Spleen (tissue), 11 donors: ENCODE data around the gene GTPBP1. TPM values are rescaled to one million over a fixed set of nuclear protein-coding genes. Genes with fewer than 3 reads are reported as not detected.

ENCODE experiments used
- DNase-seq: peaks from one replicate; pipeline ENCODE4 v3.0.0-alpha.2; 2020
- H3K27ac ChIP-seq, 8 donors: fragments of 200-600 bp; sonication (generic) in 7 of 8; 1 replicate in 4 of 8; 2 replicates in 4 of 8; pipeline versions ENCODE4 v1.5.0 to v1.8.0; 2016 to 2021; ENCODE audit warnings: inconsistent platforms in 4 of 8, mild to moderate bottlenecking in 4 of 8, moderate library complexity in 1 of 8
- H3K27me3 ChIP-seq, 7 donors: fragments of 200-600 bp; sonication (generic) in 6 of 7; replicated peaks in 1 of 7; 1 replicate in 4 of 7; 2 replicates in 3 of 7; pipeline versions ENCODE4 v1.5.0 to v1.8.0; 2016 to 2021; ENCODE audit warnings: inconsistent platforms in 3 of 7, mild to moderate bottlenecking in 1 of 7
- H3K36me3 ChIP-seq, 6 donors: fragments of 200-600 bp; sonication (generic) in 5 of 6; 1 replicate in 4 of 6; 2 replicates in 2 of 6; pipeline versions ENCODE4 v1.5.0 to v1.8.0; 2016 to 2021; ENCODE audit warnings: inconsistent platforms in 2 of 6
- H3K4me1 ChIP-seq, 6 donors: fragments of 200-600 bp; sonication (generic) in 5 of 6; 1 replicate in 3 of 6; 2 replicates in 3 of 6; pipeline versions ENCODE4 v1.5.0 to v1.8.0; 2016 to 2021; ENCODE audit warnings: inconsistent platforms in 3 of 6
- H3K4me3 ChIP-seq, 8 donors: fragments of 200-600 bp; sonication (generic) in 7 of 8; 1 replicate in 4 of 8; 2 replicates in 4 of 8; pipeline versions ENCODE4 v1.5.0 to v1.8.0; 2016 to 2021; ENCODE audit warnings: inconsistent platforms in 4 of 8, mild to moderate bottlenecking in 4 of 8, moderate library complexity in 2 of 8
- H3K9me3 ChIP-seq, 8 donors: fragments of 200-600 bp; sonication (generic) in 7 of 8; 1 replicate in 4 of 8; 2 replicates in 4 of 8; pipeline versions ENCODE4 v1.5.0 to v1.8.0; 2016 to 2021; ENCODE audit warnings: inconsistent platforms in 4 of 8
- POLR2A ChIP-seq, 3 donors: fragments of 450-650 bp; IDR thresholded peaks; one replicate each; pipeline ENCODE4 v1.5.1; 2017; ENCODE audit warnings: antibody characterized with exemption in 3 of 3, mild to moderate bottlenecking in 1 of 3
- POLR2AphosphoS5 ChIP-seq, 3 donors: sonication (generic); formaldehyde crosslinking; IDR thresholded peaks; one replicate each; pipeline ENCODE4 v1.5.1; 2017; ENCODE audit warnings: antibody characterized with exemption in 3 of 3
- WGBS, 5 donors: extraction: QIAGEN DNeasy Blood & Tissue Kit in 3 of 5; methylation state at CpG; one replicate each; pipeline versions ENCODE4 v1.1.5 to v1.1.7; 2013 to 2018; 5-methylcytosine and 5-hydroxymethylcytosine counted together
- intact Hi-C: fragments of 100-400 bp; cut with DNase I; formaldehyde crosslinking; loops from one replicate; pipeline ENCODE4 v1.15.0; 2023; ENCODE audit warnings: low total_unique reads
- polyA plus RNA-seq, 3 donors: library from polyadenylated mRNA; stranded (reverse); fragments of 200-250 nt; gene quantifications; one replicate each; pipeline ENCODE4 v1.2.1, GENCODE V29; 2013
- total RNA-seq, 7 donors: library from RNA; depleted of rRNA in 3 of 7; stranded (reverse); fragments of >200 nt in 3 of 7; fragmentation: NEBNext Ultra II Directional in 4 of 7; extraction: Animal tissue kit (Norgen Biotek cat#: 25700) in 4 of 7; gene quantifications; one replicate each; pipeline versions ENCODE4 v1.1.0 to v1.2.1, GENCODE V29; 2016 to 2021
- TF ChIP-seq, protein P1 (sequence below), 11 experiments: fragments of 200-600 bp in 7 of 11; fragments of 450-650 bp in 4 of 11; sonication (generic) in 4 of 11; IDR thresholded peaks in 8 of 11; conservative IDR thresholded peaks in 3 of 11; 1 replicate in 7 of 11; 2 replicates in 4 of 11; pipeline versions ENCODE4 v1.4.0 to v1.8.0; 2016 to 2021; ENCODE audit warnings: antibody characterized with exemption in 11 of 11, inconsistent platforms in 4 of 11, mild to moderate bottlenecking in 1 of 11
- donor health status: healthy with polysubstance abuse.
- donor health status: DM: no; HTN: no; CAD: no; lungs with moderate emphysema.
- donor health status: DM: no; HTN: no; CAD: no.
- donor health status: Bipolar disorder and iron deficiency.
- donor health status: healthy.
- donor health status: DM: no; HTN: no; CAD: no.
- donor health status: DM: yes; HTN: yes; CAD: no.

The GTPBP1 gene
- total and polyA plus RNA-seq, 10 donors, result 9.7 to 134 (median 91.3) TPM

DNA sequence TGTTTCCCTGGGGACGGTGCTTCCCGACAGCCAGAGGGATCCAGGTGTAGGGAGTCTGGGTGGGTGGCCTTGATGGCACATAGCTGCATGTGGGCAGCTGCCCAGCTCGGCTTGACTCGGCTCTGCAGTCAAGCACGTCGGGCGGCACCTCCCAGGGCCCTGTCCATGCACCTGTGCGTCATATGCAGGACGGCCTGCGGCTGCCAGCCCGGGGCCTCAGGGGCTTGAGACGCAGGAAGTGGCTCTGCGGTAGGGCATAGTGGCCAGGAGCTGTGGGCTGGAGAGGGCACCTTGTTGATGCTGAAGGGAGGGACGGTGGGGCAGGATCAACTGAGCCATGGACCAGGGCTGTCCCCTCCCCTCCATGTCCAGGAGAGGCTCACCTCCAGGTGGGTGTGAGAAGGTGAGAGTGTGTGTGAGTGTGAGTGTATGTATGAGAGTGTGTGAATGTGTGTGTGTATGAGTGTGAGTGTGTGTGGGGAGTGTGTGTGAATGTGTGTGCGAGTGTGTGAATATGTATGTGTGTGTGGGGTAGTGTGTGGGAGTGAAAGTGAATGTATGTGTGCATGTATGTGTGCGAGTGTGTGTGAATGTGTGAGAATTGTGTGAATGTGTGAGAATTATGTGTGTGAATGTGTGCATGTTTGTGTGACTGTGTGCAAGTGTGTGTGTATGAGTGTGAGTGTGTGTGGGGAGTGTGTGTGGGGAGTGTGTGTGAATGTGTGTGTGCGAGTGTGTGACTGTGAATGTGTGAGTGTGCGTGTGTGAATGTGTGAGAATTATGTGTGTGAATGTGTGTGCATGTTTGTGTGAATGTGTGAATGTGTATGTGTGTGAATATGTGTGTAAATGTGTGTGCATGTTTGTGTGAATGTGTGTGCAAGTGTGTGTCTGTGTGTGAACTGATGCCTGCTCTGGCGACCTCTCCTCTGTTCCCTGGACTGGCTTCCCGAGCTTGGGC, 55.7 kb downstream of the GTPBP1 start:
- peak overlapping the region in 1 of 8 donors; percentile 13 for H3K27ac ChIP-seq

DNA sequence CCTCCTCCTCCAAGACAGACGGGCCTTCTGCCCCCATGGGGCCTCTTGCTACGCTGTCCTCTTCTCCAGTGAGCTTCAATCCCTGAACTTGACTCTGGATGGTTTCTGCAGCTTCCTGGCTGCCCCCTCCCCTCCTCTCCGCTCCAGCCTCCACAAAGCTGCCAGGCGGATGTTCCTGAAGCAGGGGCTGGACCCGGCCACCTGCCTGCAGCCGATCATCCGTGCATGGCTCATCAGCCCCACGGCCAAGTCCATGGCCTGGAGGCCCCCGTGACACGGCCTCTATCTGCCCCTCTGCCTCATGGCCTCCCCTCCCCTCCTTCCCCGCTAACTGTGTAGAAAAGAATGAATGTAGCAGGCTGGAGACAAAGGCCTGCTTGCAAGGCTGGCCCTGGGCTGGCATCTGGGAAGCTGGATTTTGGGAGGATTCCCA, 56.8 kb downstream of the GTPBP1 start:
- DNase-seq, result no peak

More for the DNA sequence above, 55.7 kb downstream of the GTPBP1 start:
- DNase-seq, result peak; percentile 82
- H3K9me3 ChIP-seq, result no peaks in the 10 kb centered on the region
- peaks cover 10 to 58% (median 32%) of the 10 kb centered on the region in 6 donors for H3K4me1 ChIP-seq
- H3K4me3 ChIP-seq, result no peak overlapping the region
- H3K36me3 ChIP-seq, result no peaks in the 10 kb centered on the region
- TF ChIP-seq, protein P1, sequence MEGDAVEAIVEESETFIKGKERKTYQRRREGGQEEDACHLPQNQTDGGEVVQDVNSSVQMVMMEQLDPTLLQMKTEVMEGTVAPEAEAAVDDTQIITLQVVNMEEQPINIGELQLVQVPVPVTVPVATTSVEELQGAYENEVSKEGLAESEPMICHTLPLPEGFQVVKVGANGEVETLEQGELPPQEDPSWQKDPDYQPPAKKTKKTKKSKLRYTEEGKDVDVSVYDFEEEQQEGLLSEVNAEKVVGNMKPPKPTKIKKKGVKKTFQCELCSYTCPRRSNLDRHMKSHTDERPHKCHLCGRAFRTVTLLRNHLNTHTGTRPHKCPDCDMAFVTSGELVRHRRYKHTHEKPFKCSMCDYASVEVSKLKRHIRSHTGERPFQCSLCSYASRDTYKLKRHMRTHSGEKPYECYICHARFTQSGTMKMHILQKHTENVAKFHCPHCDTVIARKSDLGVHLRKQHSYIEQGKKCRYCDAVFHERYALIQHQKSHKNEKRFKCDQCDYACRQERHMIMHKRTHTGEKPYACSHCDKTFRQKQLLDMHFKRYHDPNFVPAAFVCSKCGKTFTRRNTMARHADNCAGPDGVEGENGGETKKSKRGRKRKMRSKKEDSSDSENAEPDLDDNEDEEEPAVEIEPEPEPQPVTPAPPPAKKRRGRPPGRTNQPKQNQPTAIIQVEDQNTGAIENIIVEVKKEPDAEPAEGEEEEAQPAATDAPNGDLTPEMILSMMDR (IDR thresholded peaks at IDR 0.05 in 8 of 11, conservative IDR thresholded peaks at IDR 0.05 in 3 of 11), result no peak
- TF ChIP-seq POLR2AphosphoS5 (IDR thresholded peaks at IDR 0.05), result peak in 1 of 3 donors; percentile 55
- WGBS, 5 donors, result 70 to 82% (median 80%) methylated on average over 10 to 20 of the region's 20 CpGs
- H3K27me3 ChIP-seq, result no peaks in the 10 kb centered on the region
- intact Hi-C loops, result no loop called here

GRCh38 chr22:38766076-38766777, 60.5 kb downstream of the GTPBP1 start:
- H3K4me1 ChIP-seq, result peaks cover 0 to 25% (median 12%) of the 10 kb centered on the region in 6 donors
- intact Hi-C loops, result loop anchor here (5.0 kb wide), 1 partner anchor 236 kb away; no protein-coding TSS in a partner anchor
- H3K36me3 ChIP-seq, result no peaks in the 10 kb centered on the region
- H3K4me3 ChIP-seq, result no peak overlapping the region
- H3K27me3 ChIP-seq, result no peaks in the 10 kb centered on the region
- WGBS, 5 donors, result 59 to 71% (median 61%) methylated on average over 9 to 14 of the region's 14 CpGs
- TF ChIP-seq POLR2AphosphoS5 (IDR thresholded peaks at IDR 0.05) (peak; percentile 43 to 57 (median 49)), POLR2A (IDR thresholded peaks at IDR 0.05) (no peak)
- TF ChIP-seq, protein P1 (IDR thresholded peaks at IDR 0.05 in 8 of 11, conservative IDR thresholded peaks at IDR 0.05 in 3 of 11), result peak in 10 of 11 experiments; percentile 17 to 78 (median 65)
- no peak overlapping the region for H3K27ac ChIP-seq
- no peaks in the 10 kb centered on the region for H3K9me3 ChIP-seq
- DNase-seq, result no peak

More for the DNA sequence above, 56.8 kb downstream of the GTPBP1 start:
- TF ChIP-seq, protein P1 (IDR thresholded peaks at IDR 0.05 in 8 of 11, conservative IDR thresholded peaks at IDR 0.05 in 3 of 11), result no peak
- TF ChIP-seq POLR2AphosphoS5 (IDR thresholded peaks at IDR 0.05), result no peak
- TF ChIP-seq POLR2A (IDR thresholded peaks at IDR 0.05), result no peak
- H3K9me3 ChIP-seq, result no peaks in the 10 kb centered on the region
- H3K27ac ChIP-seq, result no peak overlapping the region
- peaks cover 0 to 47% (median 22%) of the 10 kb centered on the region in 6 donors for H3K4me1 ChIP-seq
- intact Hi-C loops, result no loop called here
- no peaks in the 10 kb centered on the region for H3K36me3 ChIP-seq
- no peaks in the 10 kb centered on the region for H3K27me3 ChIP-seq
- no peak overlapping the region for H3K4me3 ChIP-seq
- WGBS, 5 donors, result 79 to 81% (median 81%) methylated on average over 11 of the region's 11 CpGs
